CD4-positive, CD25-positive, alpha-beta regulatory T cell (primary cell): Measurements from ENCODE around the gene ERGIC3. TPM values are rescaled to one million over a fixed set of nuclear protein-coding genes. Genes with fewer than 3 reads are reported as not detected.

ENCODE experiments used
- ATAC-seq, 2 donors: fragments of 150-1000 bp; cut with Tn5 transposase; one replicate each; pipeline ENCODE4 v1.10.0; 2021; ENCODE audit warnings: low read depth in 2 of 2, moderate number of reproducible peaks in 2 of 2, moderate library complexity in 1 of 2
- DNase-seq, 3 donors: peaks; one replicate each; pipeline versions ENCODE4 v3.0.0 to v3.0.0-alpha.2; 2012 to 2022; ENCODE audit warnings: mixed read lengths in 1 of 3
- H3K27ac ChIP-seq: one replicate; pipeline ENCODE4 v1.7.0; 2013; ENCODE audit warnings: mild to moderate bottlenecking, low read length; ENCODE audit not compliant: insufficient read depth, poor library complexity, severe bottlenecking
- H3K27me3 ChIP-seq: one replicate; pipeline ENCODE4 v1.7.0; 2013; ENCODE audit warnings: low read length; ENCODE audit not compliant: control insufficient read depth, insufficient read depth
- H3K36me3 ChIP-seq: one replicate; pipeline ENCODE4 v1.7.0; 2013; ENCODE audit warnings: mild to moderate bottlenecking, low read length, moderate library complexity; ENCODE audit not compliant: control insufficient read depth, insufficient read depth
- H3K4me1 ChIP-seq: 2 replicates; pipeline ENCODE4 v1.7.0; 2013; ENCODE audit warnings: mild to moderate bottlenecking, low read length; ENCODE audit not compliant: insufficient read depth, control insufficient read depth, poor library complexity, severe bottlenecking
- H3K4me3 ChIP-seq: one replicate; pipeline ENCODE4 v1.7.0; 2013; ENCODE audit warnings: low read depth, mild to moderate bottlenecking, low read length, moderate library complexity
- H3K9me3 ChIP-seq, 2 experiments: 1 replicate in 1 of 2; 2 replicates in 1 of 2; pipeline ENCODE4 v1.7.0; 2013; ENCODE audit warnings: low read length in 2 of 2, mild to moderate bottlenecking in 1 of 2, moderate library complexity in 1 of 2; ENCODE audit not compliant: control insufficient read depth in 2 of 2
- H3K27ac Mint-ChIP-seq, 3 donors: one replicate each; pipeline ENCODE4 v1.8.0; 2020 to 2022; ENCODE audit warnings: mild to moderate bottlenecking in 3 of 3, mixed read lengths in 3 of 3, moderate library complexity in 2 of 3
- H3K27me3 Mint-ChIP-seq: one replicate; pipeline ENCODE4 v1.8.0; 2022; ENCODE audit warnings: mild to moderate bottlenecking, mixed read lengths
- H3K36me3 Mint-ChIP-seq: one replicate; pipeline ENCODE4 v1.8.0; 2020; ENCODE audit warnings: mixed read lengths
- H3K4me1 Mint-ChIP-seq, 4 donors: one replicate each; pipeline ENCODE4 v1.8.0; 2020 to 2022; ENCODE audit warnings: mixed read lengths in 4 of 4, mild to moderate bottlenecking in 1 of 4
- H3K4me3 Mint-ChIP-seq, 4 donors: one replicate each; pipeline ENCODE4 v1.8.0; 2020 to 2022; ENCODE audit warnings: mild to moderate bottlenecking in 4 of 4, mixed read lengths in 4 of 4, moderate library complexity in 3 of 4
- H3K9me3 Mint-ChIP-seq, 7 donors: one replicate each; pipeline ENCODE4 v1.8.0; 2020 to 2022; ENCODE audit warnings: mixed read lengths in 7 of 7, mild to moderate bottlenecking in 3 of 7, moderate library complexity in 2 of 7
- polyA plus RNA-seq, 4 donors: library from polyadenylated mRNA; unstranded; fragments of 300-500 nt; fragmentation: Illumina TruSeq; gene quantifications; one replicate each; pipeline ENCODE4 v1.2.3, GENCODE V29; 2021
- total RNA-seq: library from RNA; stranded (reverse); gene quantifications from one replicate; pipeline ENCODE4 v1.2.3, GENCODE V29; 2022

Gene ERGIC3
- total and polyA plus RNA-seq, 5 donors from 2014 or later, result 121 to 138 (median 132) TPM

DNA sequence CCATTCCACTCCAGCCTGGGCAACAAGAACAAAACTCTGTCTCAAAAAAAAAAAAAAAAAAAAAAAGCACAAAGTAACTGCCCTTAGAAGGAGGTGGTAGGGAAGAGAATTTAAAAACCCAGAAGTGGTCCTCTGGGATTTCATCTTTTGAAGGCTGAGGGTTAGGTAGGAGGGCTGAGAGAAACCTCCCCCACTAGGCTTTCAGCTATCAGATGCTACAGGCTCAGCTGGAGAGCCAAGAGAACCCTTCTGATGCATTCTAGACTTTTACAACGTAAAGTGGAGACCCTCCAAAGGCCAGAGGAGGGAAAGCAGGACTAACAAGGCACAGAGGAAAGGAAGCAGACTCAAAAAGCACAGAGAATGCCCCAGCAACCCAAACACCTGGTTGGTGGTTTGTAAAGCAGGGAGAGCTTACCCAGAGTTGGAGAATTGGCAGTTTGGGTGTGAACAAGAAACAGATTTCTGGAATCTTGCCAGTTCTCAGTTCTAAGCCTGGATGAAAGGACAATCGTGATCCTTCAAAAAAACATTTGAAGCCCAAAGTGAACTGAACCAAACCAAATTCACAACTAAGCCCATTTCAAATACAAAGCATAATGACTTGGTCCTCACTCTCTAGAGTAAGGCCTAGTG is 50.6 kb downstream of the ERGIC3 start:
- Histone ChIP-seq H3K27me3 (no peaks in the 10 kb centered on the region), H3K27ac (no peak overlapping the region), H3K4me3 (no peak overlapping the region), H3K4me1 (no peaks in the 10 kb centered on the region), H3K36me3 (no peaks in the 10 kb centered on the region), H3K9me3 (no peaks in the 10 kb centered on the region)
- H3K4me1 Mint-ChIP-seq, result peaks cover 0 to 4% (median under 1%) of the 10 kb centered on the region in 4 donors
- H3K27me3 Mint-ChIP-seq, result peaks cover 29% of the 10 kb centered on the region
- ATAC-seq, result no peak
- no peak for DNase-seq
- no peaks in the 10 kb centered on the region for H3K36me3 Mint-ChIP-seq
- no peak overlapping the region for H3K4me3 Mint-ChIP-seq
- H3K9me3 Mint-ChIP-seq, result no peaks in the 10 kb centered on the region
- no peak overlapping the region for H3K27ac Mint-ChIP-seq

DNA sequence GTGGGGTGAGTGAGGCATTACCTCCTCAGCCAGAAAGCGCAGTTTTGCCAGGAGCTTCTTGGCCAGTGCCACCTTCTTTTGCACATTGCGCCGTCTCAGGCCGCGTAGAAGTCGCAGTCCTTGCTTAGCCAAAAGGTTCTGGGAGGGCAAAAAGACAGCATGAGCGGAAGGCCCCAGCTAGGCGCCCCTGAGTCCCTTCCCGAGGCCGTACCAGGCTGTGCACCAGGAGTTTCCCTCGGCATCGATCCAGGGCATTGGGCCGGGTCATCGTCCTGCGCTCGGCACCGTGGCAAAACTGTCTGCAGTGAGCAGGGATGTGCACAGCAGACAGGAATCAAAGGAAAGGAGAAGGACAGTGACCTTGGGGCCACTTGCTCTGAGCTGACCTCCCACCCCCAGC is 53.6 kb downstream of the ERGIC3 start:
- no peaks in the 10 kb centered on the region for H3K36me3 Mint-ChIP-seq
- no peak overlapping the region for H3K4me3 Mint-ChIP-seq
- H3K27ac Mint-ChIP-seq, result no peak overlapping the region
- no peaks in the 10 kb centered on the region for H3K9me3 Mint-ChIP-seq
- H3K4me3 ChIP-seq, result no peak overlapping the region
- H3K27me3 ChIP-seq, result no peaks in the 10 kb centered on the region
- no peaks in the 10 kb centered on the region for H3K36me3 ChIP-seq
- no peak overlapping the region for H3K27ac ChIP-seq
- peaks cover 0 to 3% (median 0%) of the 10 kb centered on the region in 4 donors for H3K4me1 Mint-ChIP-seq
- H3K27me3 Mint-ChIP-seq, result peaks cover 50% of the 10 kb centered on the region
- DNase-seq, result no peak
- ATAC-seq, result no peak
- no peaks in the 10 kb centered on the region for H3K4me1 ChIP-seq
- no peaks in the 10 kb centered on the region for H3K9me3 ChIP-seq

DNA sequence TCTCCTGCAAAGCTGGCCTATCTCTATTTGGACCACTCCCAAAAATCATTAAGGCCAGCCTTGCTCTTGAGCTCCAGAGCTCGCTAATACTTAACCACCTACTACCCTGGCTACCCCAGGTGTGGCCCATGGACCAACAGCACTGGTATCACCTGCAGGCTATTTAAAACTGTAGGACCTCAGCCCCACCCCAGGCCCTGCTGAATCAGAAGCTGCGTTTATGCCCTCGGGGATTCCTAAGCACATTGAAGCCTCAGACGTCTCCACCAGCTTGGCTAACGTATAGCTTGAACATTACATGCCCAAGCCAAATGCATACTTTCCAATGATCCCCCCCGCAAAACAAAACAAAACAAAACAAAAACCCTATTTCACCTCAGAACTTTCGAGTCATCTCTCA is 54.0 kb downstream of the ERGIC3 start:
- Histone ChIP-seq H3K9me3 (no peaks in the 10 kb centered on the region), H3K4me1 (peaks cover 4% of the 10 kb centered on the region), H3K27ac (no peak overlapping the region), H3K27me3 (no peaks in the 10 kb centered on the region), H3K4me3 (no peak overlapping the region), H3K36me3 (no peaks in the 10 kb centered on the region)
- no peaks in the 10 kb centered on the region for H3K9me3 Mint-ChIP-seq
- peaks cover 55% of the 10 kb centered on the region for H3K27me3 Mint-ChIP-seq
- no peak overlapping the region for H3K4me3 Mint-ChIP-seq
- H3K4me1 Mint-ChIP-seq, result peaks cover 0 to 7% (median 2%) of the 10 kb centered on the region in 4 donors
- H3K36me3 Mint-ChIP-seq, result no peaks in the 10 kb centered on the region
- DNase-seq, result no peak
- no peak for ATAC-seq
- no peak overlapping the region for H3K27ac Mint-ChIP-seq

DNA sequence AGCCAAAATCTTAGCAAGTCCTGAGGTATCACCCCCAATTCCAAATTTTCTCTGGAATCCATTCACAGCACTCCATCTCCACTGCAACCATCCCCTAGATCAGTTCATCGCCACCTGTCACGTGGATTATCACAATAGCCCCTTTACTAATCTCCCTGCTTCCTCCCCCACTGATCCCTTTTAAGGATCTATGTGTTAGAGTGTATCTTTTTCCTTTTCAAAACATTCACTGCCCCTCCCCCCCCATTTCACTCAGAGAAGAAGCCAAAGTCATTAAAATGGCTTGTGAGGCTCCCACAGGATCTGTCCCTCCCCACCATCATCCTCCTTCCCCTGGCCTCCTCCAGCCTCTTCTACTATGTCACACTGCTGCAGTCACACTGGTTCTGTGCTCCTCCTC is 55.3 kb downstream of the ERGIC3 start:
- Mint-ChIP-seq H3K9me3 (no peaks in the 10 kb centered on the region), H3K36me3 (no peaks in the 10 kb centered on the region)

DNA sequence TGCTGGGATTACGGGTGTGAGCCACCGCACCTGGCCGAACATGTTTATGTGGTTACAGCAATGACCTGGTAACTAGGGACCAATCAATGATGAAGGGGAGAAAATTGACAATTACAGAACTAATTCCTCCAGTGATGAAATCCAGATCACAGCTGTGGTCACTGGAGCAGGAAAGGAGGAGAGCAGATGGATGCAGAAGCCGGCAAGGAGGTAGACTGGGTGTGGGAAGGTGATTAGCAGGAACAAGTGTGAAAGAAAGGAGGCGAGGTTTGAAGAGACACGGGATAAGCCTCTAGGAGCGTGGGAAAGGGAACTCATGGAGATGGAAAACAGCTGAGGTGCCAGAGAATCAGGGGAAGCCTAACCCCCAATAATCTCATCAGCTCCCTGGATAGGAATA is 56.6 kb downstream of the ERGIC3 start:
- no peak overlapping the region for H3K4me3 Mint-ChIP-seq
- DNase-seq, result no peak
- peak overlapping the region in 2 of 3 donors; percentile 20 to 74 for H3K27ac Mint-ChIP-seq
- Histone ChIP-seq H3K4me1 (peaks cover 18% of the 10 kb centered on the region), H3K27me3 (no peaks in the 10 kb centered on the region), H3K27ac (no peak overlapping the region), H3K9me3 (no peaks in the 10 kb centered on the region), H3K4me3 (no peak overlapping the region), H3K36me3 (no peaks in the 10 kb centered on the region)
- peaks cover 69% of the 10 kb centered on the region for H3K27me3 Mint-ChIP-seq
- H3K4me1 Mint-ChIP-seq, result peaks cover 0 to 16% (median 7%) of the 10 kb centered on the region in 4 donors
- ATAC-seq, result no peak
- no peaks in the 10 kb centered on the region for H3K36me3 Mint-ChIP-seq
- H3K9me3 Mint-ChIP-seq, result no peaks in the 10 kb centered on the region

More for the DNA sequence above, 55.3 kb downstream of the ERGIC3 start:
- Mint-ChIP-seq H3K27ac (peak overlapping the region in 1 of 3 donors; percentile 80), H3K4me1 (peaks cover 0 to 14% (median 5%) of the 10 kb centered on the region in 4 donors), H3K27me3 (peaks cover 61% of the 10 kb centered on the region), H3K4me3 (no peak overlapping the region)
- DNase-seq (no peak), ATAC-seq (no peak)
- Histone ChIP-seq H3K27ac (no peak overlapping the region), H3K36me3 (no peaks in the 10 kb centered on the region), H3K4me1 (peaks cover 17% of the 10 kb centered on the region), H3K4me3 (no peak overlapping the region), H3K27me3 (no peaks in the 10 kb centered on the region), H3K9me3 (no peaks in the 10 kb centered on the region)

DNA sequence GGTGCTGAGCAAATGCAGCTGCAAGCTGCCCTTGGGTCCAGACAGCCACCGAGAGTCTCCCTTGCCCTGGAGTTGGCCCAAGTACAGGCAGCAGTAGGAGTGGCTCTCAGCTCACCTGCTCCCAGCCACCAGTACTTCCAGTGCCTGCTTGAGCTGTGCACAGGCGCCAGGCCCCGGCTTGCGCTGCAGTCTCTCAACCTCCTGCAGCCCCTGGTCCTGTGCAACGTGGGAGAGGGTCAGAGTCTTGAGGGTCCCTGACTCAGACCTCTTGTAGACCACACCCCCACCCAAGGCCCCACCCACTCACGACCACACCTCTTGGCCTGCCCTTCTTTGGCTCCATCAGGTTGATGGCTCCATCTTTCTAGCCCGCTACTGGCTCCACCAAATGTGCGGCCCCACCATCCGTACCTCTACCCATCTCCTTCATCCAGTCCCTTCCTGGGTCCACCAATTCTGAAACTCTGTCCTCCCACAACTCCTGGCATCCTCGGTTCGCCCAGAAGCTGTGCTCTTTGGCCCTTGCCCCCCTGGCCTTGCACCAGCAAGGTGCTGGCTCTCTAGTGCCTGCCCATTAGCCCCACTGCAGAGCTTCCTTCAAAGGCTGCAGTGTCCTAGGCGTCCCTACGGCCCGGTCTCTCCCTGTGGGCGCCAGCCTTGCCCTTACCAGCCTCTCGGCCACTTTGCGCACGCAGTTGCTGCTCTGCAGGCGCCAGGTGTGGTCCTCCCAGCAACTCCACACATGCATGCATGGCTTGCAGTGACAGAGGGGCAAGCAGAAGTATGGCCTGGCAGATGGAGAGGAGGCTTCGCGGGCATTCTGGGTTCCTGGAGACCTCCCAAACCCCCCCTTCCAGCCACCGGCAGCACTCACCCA is 57.3 kb downstream of the ERGIC3 start:
- no peak overlapping the region for H3K27ac ChIP-seq
- Mint-ChIP-seq H3K27me3 (peaks cover 69% of the 10 kb centered on the region), H3K4me3 (no peak overlapping the region), H3K27ac (no peak overlapping the region), H3K36me3 (no peaks in the 10 kb centered on the region), H3K9me3 (no peaks in the 10 kb centered on the region), H3K4me1 (peaks cover 0 to 16% (median 8%) of the 10 kb centered on the region in 4 donors)
- no peaks in the 10 kb centered on the region for H3K36me3 ChIP-seq
- no peaks in the 10 kb centered on the region for H3K9me3 ChIP-seq
- H3K4me1 ChIP-seq, result peaks cover 18% of the 10 kb centered on the region
- DNase-seq, result no peak
- no peaks in the 10 kb centered on the region for H3K27me3 ChIP-seq
- no peak for ATAC-seq
- H3K4me3 ChIP-seq, result no peak overlapping the region

DNA sequence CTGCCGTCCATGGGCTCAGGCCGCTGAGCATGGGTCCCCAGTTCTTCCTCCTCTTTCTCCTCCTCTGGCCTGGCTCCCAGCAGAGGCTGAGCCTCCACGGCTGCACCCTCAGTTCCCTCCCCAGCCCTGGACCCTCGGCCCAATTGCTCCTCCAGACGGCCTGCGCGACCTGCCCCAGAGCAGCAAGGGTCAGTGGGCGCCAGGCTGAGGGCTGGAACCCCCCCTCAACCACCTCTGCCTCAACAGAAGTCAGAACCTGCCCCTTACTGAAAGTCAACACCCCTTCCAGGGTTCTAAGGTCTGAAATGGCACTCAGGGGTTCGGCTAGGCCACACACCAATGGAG is 57.9 kb downstream of the ERGIC3 start:
- Mint-ChIP-seq H3K27ac (no peak overlapping the region), H3K4me1 (peaks cover 0 to 16% (median 8%) of the 10 kb centered on the region in 4 donors), H3K9me3 (no peaks in the 10 kb centered on the region), H3K4me3 (peak overlapping the region in 1 of 4 donors; percentile 44), H3K27me3 (peaks cover 64% of the 10 kb centered on the region), H3K36me3 (no peaks in the 10 kb centered on the region)
- no peaks in the 10 kb centered on the region for H3K27me3 ChIP-seq
- ATAC-seq (no peak), DNase-seq (no peak)
- no peaks in the 10 kb centered on the region for H3K9me3 ChIP-seq
- no peak overlapping the region for H3K4me3 ChIP-seq
- no peak overlapping the region for H3K27ac ChIP-seq
- H3K36me3 ChIP-seq, result no peaks in the 10 kb centered on the region
- peaks cover 18% of the 10 kb centered on the region for H3K4me1 ChIP-seq
